ENCODE measurements around the gene NHLRC4. TPM values are rescaled to one million over a fixed set of nuclear protein-coding genes. Genes with fewer than 3 reads are reported as not detected.
A peak's percentile ranks its signal among the peaks of the same experiment; 100 is the strongest.

The NHLRC4 gene
- 1.9 TPM for total RNA-seq
- polyA plus RNA-seq, result 1 to 10 TPM; 3.7 to 5.6 (median 4.8) TPM

GRCh38 chr16:566475-567372, at the start of gene NHLRC4:
Gene NHLRC4, plus strand, starts transcription at chr16:567005. Its CDS starts 1,043 bp downstream, at chr16:568048.
- Histone ChIP-seq H3K27ac (ENCODE audit: insufficient read depth, low read length, poor library complexity, severe bottlenecking) (peak within 1 kb of the TSS; percentile 55), H3K9me3 (ENCODE audit: control insufficient read depth in 2 of 2, low read length in 2 of 2) (no peaks in the 10 kb centered on the region), H3K4me3 (ENCODE audit: low read depth, low read length) (peak within 1 kb of the TSS; percentile 37), H3K27me3 (ENCODE audit: control insufficient read depth, insufficient read depth, low read length) (no peaks in the 10 kb centered on the region), H3K4me1 (ENCODE audit: control insufficient read depth, insufficient read depth, low read length, poor library complexity, severe bottlenecking) (peaks cover 52% of the 10 kb centered on the region), H3K36me3 (ENCODE audit: control insufficient read depth, insufficient read depth, low read length) (no peaks in the 10 kb centered on the region)
- Mint-ChIP-seq H3K9me3 (peaks cover 0 to under 1% (median 0%) of the 10 kb centered on the region in 7 donors), H3K27ac (peak within 1 kb of the TSS; percentile 62 to 88 (median 84)), H3K27me3 (peaks cover 4% of the 10 kb centered on the region), H3K4me3 (peak within 1 kb of the TSS; percentile 80 to 93 (median 88)), H3K36me3 (no peaks in the 10 kb centered on the region), H3K4me1 (peaks cover 0 to 39% (median 19%) of the 10 kb centered on the region in 4 donors)
- ATAC-seq (ENCODE audit: low read depth in 2 of 2) (peak; percentile 57 to 58), DNase-seq (peak; percentile 34 to 85 (median 56))

- H3K9me3 Mint-ChIP-seq, result no peaks in the 10 kb centered on the region
- ATAC-seq (ENCODE audit: low read depth in 2 of 2) (no peak), DNase-seq (no peak)
- Histone ChIP-seq H3K4me1 (ENCODE audit: control insufficient read depth, insufficient read depth, low read length, poor library complexity, severe bottlenecking) (no peaks in the 10 kb centered on the region), H3K36me3 (ENCODE audit: control insufficient read depth, insufficient read depth, low read length) (peaks cover 9% of the 10 kb centered on the region), H3K27ac (ENCODE audit: insufficient read depth, low read length, poor library complexity, severe bottlenecking) (no peak overlapping the region), H3K4me3 (ENCODE audit: low read depth, low read length) (no peak overlapping the region), H3K27me3 (ENCODE audit: control insufficient read depth, insufficient read depth, low read length) (no peaks in the 10 kb centered on the region), H3K9me3 (ENCODE audit: control insufficient read depth in 2 of 2, low read length in 2 of 2) (no peaks in the 10 kb centered on the region)
- no peak overlapping the region for H3K27ac Mint-ChIP-seq
- peaks cover 7% of the 10 kb centered on the region for H3K36me3 Mint-ChIP-seq
- H3K4me3 Mint-ChIP-seq, result no peak overlapping the region
- peaks cover 0 to 4% (median 0%) of the 10 kb centered on the region in 4 donors for H3K4me1 Mint-ChIP-seq
- no peaks in the 10 kb centered on the region for H3K27me3 Mint-ChIP-seq
These were observed 47.9 kb upstream of the NHLRC4 start for GRCh38 chr16:518858-519257.

- H3K4me1 Mint-ChIP-seq, result peaks cover 0 to 4% (median 0%) of the 10 kb centered on the region in 4 donors
- no peak for ATAC-seq (ENCODE audit: low read depth in 2 of 2)
- DNase-seq, result no peak
- H3K9me3 ChIP-seq (ENCODE audit: control insufficient read depth in 2 of 2, low read length in 2 of 2), result no peaks in the 10 kb centered on the region
- peaks cover 9% of the 10 kb centered on the region for H3K36me3 ChIP-seq (ENCODE audit: control insufficient read depth, insufficient read depth, low read length)
- no peak overlapping the region for H3K4me3 ChIP-seq (ENCODE audit: low read depth, low read length)
- no peak overlapping the region for H3K27ac ChIP-seq (ENCODE audit: insufficient read depth, low read length, poor library complexity, severe bottlenecking)
- no peak overlapping the region for H3K4me3 Mint-ChIP-seq
- peaks cover 5% of the 10 kb centered on the region for H3K36me3 Mint-ChIP-seq
- H3K27me3 ChIP-seq (ENCODE audit: control insufficient read depth, insufficient read depth, low read length), result no peaks in the 10 kb centered on the region
- H3K9me3 Mint-ChIP-seq, result no peaks in the 10 kb centered on the region
- no peaks in the 10 kb centered on the region for H3K4me1 ChIP-seq (ENCODE audit: control insufficient read depth, insufficient read depth, low read length, poor library complexity, severe bottlenecking)
- H3K27ac Mint-ChIP-seq, result no peak overlapping the region
- no peaks in the 10 kb centered on the region for H3K27me3 Mint-ChIP-seq
These were observed 47.4 kb upstream of the NHLRC4 start for GRCh38 chr16:519425-519824.

GRCh38 chr16:519841-520687, 46.7 kb upstream of the NHLRC4 start:
- no peaks in the 10 kb centered on the region for H3K4me1 ChIP-seq (ENCODE audit: control insufficient read depth, insufficient read depth, low read length, poor library complexity, severe bottlenecking)
- peaks cover 6% of the 10 kb centered on the region for H3K36me3 ChIP-seq (ENCODE audit: control insufficient read depth, insufficient read depth, low read length)
- no peak overlapping the region for H3K27ac ChIP-seq (ENCODE audit: insufficient read depth, low read length, poor library complexity, severe bottlenecking)
- H3K4me3 Mint-ChIP-seq, result no peak overlapping the region
- no peaks in the 10 kb centered on the region for H3K9me3 ChIP-seq (ENCODE audit: control insufficient read depth in 2 of 2, low read length in 2 of 2)
- no peak overlapping the region for H3K27ac Mint-ChIP-seq
- peaks cover 0 to 4% (median 0%) of the 10 kb centered on the region in 4 donors for H3K4me1 Mint-ChIP-seq
- no peaks in the 10 kb centered on the region for H3K9me3 Mint-ChIP-seq
- ATAC-seq (ENCODE audit: low read depth in 2 of 2), result no peak
- peaks cover 1% of the 10 kb centered on the region for H3K36me3 Mint-ChIP-seq
- no peaks in the 10 kb centered on the region for H3K27me3 Mint-ChIP-seq
- no peak for DNase-seq
- H3K27me3 ChIP-seq (ENCODE audit: control insufficient read depth, insufficient read depth, low read length), result no peaks in the 10 kb centered on the region
- H3K4me3 ChIP-seq (ENCODE audit: low read depth, low read length), result no peak overlapping the region

- no peaks in the 10 kb centered on the region for H3K27me3 Mint-ChIP-seq
- DNase-seq, result no peak
- H3K4me3 Mint-ChIP-seq, result no peak overlapping the region
- no peak overlapping the region for H3K27ac Mint-ChIP-seq
- Histone ChIP-seq H3K4me1 (ENCODE audit: control insufficient read depth, insufficient read depth, low read length, poor library complexity, severe bottlenecking) (peaks cover 7% of the 10 kb centered on the region), H3K36me3 (ENCODE audit: control insufficient read depth, insufficient read depth, low read length) (peaks cover 3% of the 10 kb centered on the region), H3K9me3 (ENCODE audit: control insufficient read depth in 2 of 2, low read length in 2 of 2) (no peaks in the 10 kb centered on the region), H3K27me3 (ENCODE audit: control insufficient read depth, insufficient read depth, low read length) (no peaks in the 10 kb centered on the region), H3K27ac (ENCODE audit: insufficient read depth, low read length, poor library complexity, severe bottlenecking) (no peak overlapping the region), H3K4me3 (ENCODE audit: low read depth, low read length) (no peak overlapping the region)
- no peak for ATAC-seq (ENCODE audit: low read depth in 2 of 2)
- peaks cover 0 to 11% (median 6%) of the 10 kb centered on the region in 4 donors for H3K4me1 Mint-ChIP-seq
- H3K9me3 Mint-ChIP-seq, result no peaks in the 10 kb centered on the region
- no peaks in the 10 kb centered on the region for H3K36me3 Mint-ChIP-seq
These were observed 46.0 kb upstream of the NHLRC4 start for GRCh38 chr16:520847-521246.

GRCh38 chr16:521381-522210, 45.2 kb upstream of the NHLRC4 start:
- Mint-ChIP-seq H3K27me3 (no peaks in the 10 kb centered on the region), H3K9me3 (no peaks in the 10 kb centered on the region), H3K27ac (no peak overlapping the region), H3K36me3 (no peaks in the 10 kb centered on the region), H3K4me1 (peaks cover 0 to 17% (median 7%) of the 10 kb centered on the region in 4 donors), H3K4me3 (no peak overlapping the region)
- H3K36me3 ChIP-seq (ENCODE audit: control insufficient read depth, insufficient read depth, low read length), result peaks cover 3% of the 10 kb centered on the region
- no peaks in the 10 kb centered on the region for H3K27me3 ChIP-seq (ENCODE audit: control insufficient read depth, insufficient read depth, low read length)
- no peak for DNase-seq
- no peaks in the 10 kb centered on the region for H3K9me3 ChIP-seq (ENCODE audit: control insufficient read depth in 2 of 2, low read length in 2 of 2)
- no peak overlapping the region for H3K4me3 ChIP-seq (ENCODE audit: low read depth, low read length)
- H3K4me1 ChIP-seq (ENCODE audit: control insufficient read depth, insufficient read depth, low read length, poor library complexity, severe bottlenecking), result peaks cover 14% of the 10 kb centered on the region
- ATAC-seq (ENCODE audit: low read depth in 2 of 2), result no peak
- H3K27ac ChIP-seq (ENCODE audit: insufficient read depth, low read length, poor library complexity, severe bottlenecking), result no peak overlapping the region
